GM23248 (cell line): Measurements from ENCODE around the gene PARVA. TPM values are rescaled to one million over a fixed set of nuclear protein-coding genes. Genes with fewer than 3 reads are reported as not detected.
A peak's percentile ranks its signal among the peaks of the same experiment; 100 is the strongest.

Source experiments
- DNase-seq: peaks from one replicate; pipeline ENCODE4 v3.0.0-alpha.2; 2015
- H2AFZ ChIP-seq: fragments of 200-600 bp; sonication (generic); 2 replicates; pipeline ENCODE4 v1.6.1; 2016; ENCODE audit warnings: antibody characterized with exemption
- H3F3A ChIP-seq: fragments of 200-600 bp; sonication (generic); 2 replicates; pipeline ENCODE4 v1.6.1; 2016; ENCODE audit warnings: mild to moderate bottlenecking, antibody characterized with exemption, mixed run types; ENCODE audit not compliant: insufficient read depth
- H3K27ac ChIP-seq: fragments of 200-600 bp; sonication (generic); 2 replicates; pipeline ENCODE4 v1.5.1; 2016; ENCODE audit warnings: mild to moderate bottlenecking
- H3K27me3 ChIP-seq: fragments of 200-600 bp; sonication (generic); replicated peaks from 2 replicates; pipeline ENCODE4 v1.6.1; 2016; ENCODE audit warnings: mild to moderate bottlenecking; ENCODE audit not compliant: insufficient read depth
- H3K36me3 ChIP-seq: fragments of 200-600 bp; sonication (generic); 2 replicates; pipeline ENCODE4 v1.6.1; 2016; ENCODE audit warnings: low read depth, mild to moderate bottlenecking
- H3K4me1 ChIP-seq: fragments of 200-600 bp; sonication (generic); 2 replicates; pipeline ENCODE4 v1.6.1; 2016; ENCODE audit warnings: mild to moderate bottlenecking; ENCODE audit not compliant: insufficient read depth
- H3K4me2 ChIP-seq: fragments of 200-600 bp; sonication (generic); one replicate; pipeline ENCODE4 v1.6.1; 2016; ENCODE audit warnings: mild to moderate bottlenecking; ENCODE audit not compliant: unreplicated experiment
- H3K4me3 ChIP-seq: fragments of 200-600 bp; sonication (generic); 2 replicates; pipeline ENCODE4 v1.5.1; 2016; ENCODE audit warnings: mild to moderate bottlenecking
- H3K79me2 ChIP-seq: fragments of 200-600 bp; sonication (generic); 2 replicates; pipeline ENCODE4 v1.6.1; 2016; ENCODE audit warnings: mild to moderate bottlenecking; ENCODE audit not compliant: insufficient read depth
- H3K9ac ChIP-seq: fragments of 200-600 bp; sonication (generic); 2 replicates; pipeline ENCODE4 v1.6.1; 2016; ENCODE audit warnings: mild to moderate bottlenecking
- H3K9me2 ChIP-seq: fragments of 200-600 bp; sonication (generic); 2 replicates; pipeline ENCODE4 v1.6.1; 2016; ENCODE audit warnings: mixed run types, mild to moderate bottlenecking, moderate library complexity; ENCODE audit not compliant: insufficient read depth
- H3K9me3 ChIP-seq: fragments of 200-600 bp; sonication (generic); one replicate; pipeline ENCODE4 v1.6.1; 2017; ENCODE audit warnings: low read depth
- H4K20me1 ChIP-seq: fragments of 200-600 bp; sonication (generic); 2 replicates; pipeline ENCODE4 v1.6.0; 2016; ENCODE audit not compliant: insufficient read depth
- EZH2 ChIP-seq: fragments of 200-600 bp; sonication (generic); IDR thresholded peaks from 2 replicates; pipeline ENCODE4 v1.6.1; 2018; ENCODE audit warnings: antibody characterized with exemption, mild to moderate bottlenecking; ENCODE audit not compliant: insufficient read depth, poor library complexity, severe bottlenecking
- EZH2phosphoT487 ChIP-seq: fragments of 200-600 bp; sonication (generic); IDR thresholded peaks from 2 replicates; pipeline ENCODE4 v1.6.1; 2018; ENCODE audit warnings: antibody characterized with exemption, moderate library complexity, mild to moderate bottlenecking, low read depth; ENCODE audit not compliant: insufficient read depth
- WGBS, 2 experiments: methylation state at CpG; one replicate each; pipeline ENCODE4 v1.1.6; 2015 to 2017; ENCODE audit warnings: low lambda C conversion rate in 2 of 2, low coverage in 1 of 2; ENCODE audit errors: missing lambda C conversion rate in 2 of 2; 5-methylcytosine and 5-hydroxymethylcytosine counted together
- in situ Hi-C: fragments of 300-500 bp; cut with MboI; formaldehyde crosslinking; loops from 2 replicates; pipeline ENCODE4 v1.15.0; 2020
- polyA plus RNA-seq: library from polyadenylated mRNA; unstranded; fragments of >200 nt; fragmentation: Nextera tagmentation; extraction: Ambion mirVana; gene quantifications from 2 replicates; pipeline ENCODE4 v1.2.1, GENCODE V29; 2016
- total RNA-seq: library from RNA; depleted of rRNA; stranded (reverse); fragments of >200 nt; shearing (Covaris generic); gene quantifications from 2 replicates; pipeline ENCODE4 v1.2.3, GENCODE V29; 2014

Gene PARVA
- total and polyA plus RNA-seq, 2 experiments from 2014 or later: 87.9 to 121 TPM

DNA sequence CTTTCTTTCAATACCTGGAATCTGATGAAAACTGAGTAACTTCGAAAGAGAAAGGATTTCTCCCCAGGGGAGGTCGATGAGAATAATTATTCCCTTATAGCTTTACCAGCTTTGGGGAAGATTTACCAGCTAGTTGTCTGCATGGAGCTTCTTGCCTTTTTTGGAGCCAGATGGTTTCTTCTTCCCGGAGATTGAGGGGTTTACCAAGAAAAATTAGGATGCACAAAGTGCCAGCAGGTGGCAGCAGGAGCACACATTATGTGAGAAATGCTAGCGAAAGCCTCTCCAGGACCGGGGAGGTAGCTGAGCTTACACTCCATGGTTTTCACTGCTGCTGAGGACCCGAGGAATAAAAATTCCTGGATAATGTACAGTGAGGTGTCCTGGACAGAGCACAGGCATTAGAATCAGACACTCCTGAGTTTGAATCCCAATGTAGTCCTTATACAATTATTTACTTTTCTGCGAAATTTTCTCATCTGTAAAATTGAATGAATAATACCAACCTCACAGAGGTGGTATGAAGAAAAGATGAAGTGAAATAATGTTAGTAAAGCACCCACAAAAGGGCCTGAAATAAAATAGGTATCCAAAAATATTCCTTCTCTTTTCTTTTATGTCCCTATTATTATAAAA is 46.0 kb upstream of the PARVA start:
- Histone ChIP-seq H4K20me1 (no peaks in the 10 kb centered on the region), H3F3A (no peaks in the 10 kb centered on the region), H3K4me1 (peaks cover 14% of the 10 kb centered on the region), H3K27me3 (no peaks in the 10 kb centered on the region), H3K9me2 (no peaks in the 10 kb centered on the region), H3K9me3 (no peaks in the 10 kb centered on the region), H3K4me2 (peak overlapping the region; percentile 14), H3K4me3 (no peak overlapping the region), H3K36me3 (no peaks in the 10 kb centered on the region), H3K9ac (no peak overlapping the region), H3K79me2 (no peaks in the 10 kb centered on the region), H2AFZ (peak overlapping the region; percentile 29), H3K27ac (no peak overlapping the region)
- WGBS, 2 experiments: 8 to 13% methylated on average over 7 of the region's 7 CpGs
- in situ Hi-C loops: loop anchor here (25.0 kb wide), 1 partner anchor 556 kb away; no protein-coding TSS in a partner anchor
- DNase-seq: peak; percentile 93
- TF ChIP-seq EZH2phosphoT487 (no peak), EZH2 (no peak)

DNA sequence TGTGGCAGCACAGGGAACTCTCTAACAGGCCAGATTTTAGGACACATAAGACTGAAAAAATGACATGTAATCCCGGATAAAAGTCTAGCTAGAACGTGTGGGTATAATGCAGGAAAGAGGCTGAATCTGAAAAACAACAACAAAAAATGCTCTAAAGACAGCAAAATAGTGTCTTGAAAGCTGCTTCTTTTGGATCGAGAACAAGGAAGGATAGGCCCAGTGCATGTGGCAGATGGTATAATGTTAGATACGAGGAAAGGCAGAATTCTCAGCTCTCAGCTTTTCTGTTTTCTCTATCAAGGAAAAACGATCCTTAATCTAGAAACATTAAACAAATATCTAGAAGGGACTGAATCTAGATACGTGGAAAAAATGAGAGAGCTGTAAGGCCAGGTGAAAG is 33.8 kb upstream of the PARVA start:
- Histone ChIP-seq H3F3A (no peaks in the 10 kb centered on the region), H2AFZ (no peak overlapping the region), H3K79me2 (no peaks in the 10 kb centered on the region), H3K4me2 (no peak overlapping the region), H3K9me3 (no peaks in the 10 kb centered on the region), H3K4me3 (no peak overlapping the region), H3K9me2 (no peaks in the 10 kb centered on the region), H3K27ac (no peak overlapping the region), H4K20me1 (no peaks in the 10 kb centered on the region), H3K27me3 (no peaks in the 10 kb centered on the region), H3K4me1 (no peaks in the 10 kb centered on the region), H3K36me3 (no peaks in the 10 kb centered on the region; the same call in 1 of the 2 replicates), H3K9ac (no peak overlapping the region)
- DNase-seq: no peak
- in situ Hi-C loops: loop anchor here (25.0 kb wide), 1 partner anchor 544 kb away; no protein-coding TSS in a partner anchor
- TF ChIP-seq EZH2 (no peak), EZH2phosphoT487 (no peak)
- WGBS, 2 experiments: 64 to 68% methylated on average over 6 of the region's 6 CpGs

DNA sequence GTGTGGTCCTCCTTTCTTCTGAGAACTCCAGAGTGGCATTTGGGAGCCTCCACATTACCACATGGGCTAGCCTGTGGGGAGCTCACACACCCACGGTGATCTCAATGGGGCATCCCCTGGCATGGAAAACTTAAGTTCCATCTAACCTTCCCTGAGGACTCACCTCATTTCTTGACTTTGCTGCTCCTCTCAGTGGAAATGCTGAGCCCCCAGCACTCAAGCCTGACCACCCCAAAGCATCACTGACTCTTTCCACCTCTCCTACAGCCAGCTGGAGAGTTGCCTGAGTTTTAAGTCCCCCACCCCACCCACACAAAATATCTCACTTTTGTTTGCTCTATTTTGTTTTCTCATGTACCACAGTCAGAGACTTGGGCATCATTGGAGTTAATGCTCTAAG is 23.8 kb upstream of the PARVA start:
- Histone ChIP-seq H3K4me3 (no peak overlapping the region), H3K4me2 (no peak overlapping the region), H2AFZ (no peak overlapping the region), H3K27ac (no peak overlapping the region), H3K27me3 (no peaks in the 10 kb centered on the region), H3K9me3 (no peaks in the 10 kb centered on the region), H3F3A (no peaks in the 10 kb centered on the region), H3K36me3 (no peaks in the 10 kb centered on the region), H3K4me1 (no peaks in the 10 kb centered on the region), H4K20me1 (no peaks in the 10 kb centered on the region), H3K9ac (no peak overlapping the region), H3K79me2 (no peaks in the 10 kb centered on the region), H3K9me2 (no peaks in the 10 kb centered on the region)
- no peak for DNase-seq
- 31 to 40% methylated on average over 1 of the region's 1 CpG for WGBS, 2 experiments
- in situ Hi-C loops: no loop called here
- TF ChIP-seq EZH2: no peak
- no peak for TF ChIP-seq EZH2phosphoT487

DNA sequence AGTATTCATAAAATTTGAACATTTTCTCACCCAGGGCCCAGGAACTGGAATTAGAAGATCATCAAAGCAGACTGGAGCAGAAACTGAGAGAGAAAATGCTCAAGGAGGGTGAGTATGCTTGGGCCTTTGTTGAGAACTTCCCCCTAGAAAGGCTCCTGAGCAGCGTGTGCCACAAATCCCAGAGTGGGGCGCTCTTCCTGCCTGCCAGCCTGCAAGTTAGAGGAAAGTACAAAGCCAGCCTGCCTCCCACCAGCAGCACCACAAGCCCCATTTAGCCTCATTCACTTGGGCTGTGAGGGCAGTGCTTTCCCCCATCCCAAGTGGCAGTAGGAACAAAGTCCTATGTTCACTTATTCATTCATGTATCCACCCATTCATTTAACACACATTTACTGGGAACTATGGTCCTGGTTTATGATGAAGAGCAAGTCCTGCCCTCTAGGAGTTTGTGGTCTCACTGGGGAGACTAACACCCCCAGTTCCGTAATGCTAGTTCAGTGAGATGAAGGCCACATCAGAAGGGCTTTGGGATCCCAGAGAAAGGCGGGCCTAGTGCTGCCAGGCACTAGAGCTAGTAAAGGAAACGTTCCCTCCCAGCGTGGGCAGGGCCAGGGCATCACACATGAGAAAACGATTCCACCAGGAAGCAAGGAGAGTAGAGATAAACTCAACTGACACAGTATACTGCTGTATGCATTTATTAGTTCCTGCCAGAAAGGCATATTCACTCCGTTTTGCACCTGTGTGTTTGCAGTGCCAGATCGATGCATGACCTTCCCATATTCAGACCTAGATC is 22.4 kb upstream of the PARVA start:
- TF ChIP-seq EZH2phosphoT487 (no peak), EZH2 (no peak)
- Histone ChIP-seq H3K79me2 (no peaks in the 10 kb centered on the region), H3K9me3 (no peaks in the 10 kb centered on the region), H3K27ac (no peak overlapping the region), H3K9me2 (no peaks in the 10 kb centered on the region), H4K20me1 (no peaks in the 10 kb centered on the region), H3K4me3 (no peak overlapping the region), H3K27me3 (no peaks in the 10 kb centered on the region), H3K4me1 (no peaks in the 10 kb centered on the region), H3K4me2 (no peak overlapping the region), H3K9ac (no peak overlapping the region), H3K36me3 (no peaks in the 10 kb centered on the region), H2AFZ (no peak overlapping the region), H3F3A (no peaks in the 10 kb centered on the region)
- in situ Hi-C loops: no loop called here
- no peak for DNase-seq
- WGBS, 2 experiments: 65 to 69% methylated on average over 9 of the region's 9 CpGs
